Hepatocyte (in vitro differentiated cells): Measurements from ENCODE around the gene FAM43B.

Experiments used
- CTCF ChIP-seq: fragments of 200-600 bp; sonication (generic); IDR thresholded peaks from 2 replicates; pipeline ENCODE4 v1.5.1; 2016; ENCODE audit warnings: antibody characterized with exemption, mild to moderate bottlenecking; ENCODE audit not compliant: poor library complexity
- EZH2 ChIP-seq: fragments of 200-600 bp; sonication (generic); IDR thresholded peaks from 2 replicates; pipeline ENCODE4 v1.6.1; 2016; ENCODE audit warnings: antibody characterized with exemption, mild to moderate bottlenecking, borderline replicate concordance
- EZH2phosphoT487 ChIP-seq: fragments of 200-600 bp; sonication (generic); IDR thresholded peaks from one replicate; pipeline ENCODE4 v1.6.1; 2018; ENCODE audit warnings: antibody characterized with exemption, mild to moderate bottlenecking, low read depth, moderate library complexity; ENCODE audit not compliant: unreplicated experiment, severe bottlenecking

GRCh38 chr1:20526267-20526666 is 26.1 kb upstream of the FAM43B start:
- no peak for TF ChIP-seq CTCF
- no peak for TF ChIP-seq EZH2phosphoT487
- no peak for TF ChIP-seq EZH2
